Measurements from ENCODE around the gene ASF1A. TPM values are rescaled to one million over a fixed set of nuclear protein-coding genes. Genes with fewer than 3 reads are reported as not detected.

The ASF1A gene
- total RNA-seq, 1 experiment from 2014 or later: 17.2 TPM

DNA sequence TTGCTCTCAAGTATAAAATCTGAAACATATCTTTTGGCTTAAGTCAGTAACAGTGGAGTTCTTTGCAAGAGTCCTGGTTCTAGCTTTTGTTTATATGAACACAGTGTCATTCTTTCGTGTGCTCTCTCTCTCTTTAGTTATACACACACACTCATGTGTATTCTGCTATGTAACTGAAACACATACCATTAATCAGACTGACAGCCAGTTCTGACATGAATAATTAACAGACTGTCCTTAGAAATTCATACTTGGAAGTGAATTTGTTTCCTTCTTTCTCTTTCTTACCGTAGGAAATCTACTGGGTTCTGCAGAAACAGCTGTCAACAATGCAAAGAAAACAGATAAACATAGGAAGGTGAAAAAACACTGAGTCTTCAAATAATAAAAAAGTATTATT is 38.5 kb downstream of the ASF1A start:
- Mint-ChIP-seq H3K27ac (ENCODE audit: unreplicated experiment) (peak overlapping the region; percentile 42), H3K36me3 (ENCODE audit: insufficient read depth, unreplicated experiment) (peaks cover 36% of the 10 kb centered on the region), H3K9me3 (ENCODE audit: low read depth, unreplicated experiment) (peaks cover 2% of the 10 kb centered on the region), H3K4me1 (ENCODE audit: low read depth, unreplicated experiment) (peaks cover 30% of the 10 kb centered on the region), H3K27me3 (ENCODE audit: unreplicated experiment) (no peaks in the 10 kb centered on the region), H3K4me3 (ENCODE audit: low read depth, unreplicated experiment) (peak overlapping the region; percentile 86)
- TF ChIP-seq, protein P1, sequence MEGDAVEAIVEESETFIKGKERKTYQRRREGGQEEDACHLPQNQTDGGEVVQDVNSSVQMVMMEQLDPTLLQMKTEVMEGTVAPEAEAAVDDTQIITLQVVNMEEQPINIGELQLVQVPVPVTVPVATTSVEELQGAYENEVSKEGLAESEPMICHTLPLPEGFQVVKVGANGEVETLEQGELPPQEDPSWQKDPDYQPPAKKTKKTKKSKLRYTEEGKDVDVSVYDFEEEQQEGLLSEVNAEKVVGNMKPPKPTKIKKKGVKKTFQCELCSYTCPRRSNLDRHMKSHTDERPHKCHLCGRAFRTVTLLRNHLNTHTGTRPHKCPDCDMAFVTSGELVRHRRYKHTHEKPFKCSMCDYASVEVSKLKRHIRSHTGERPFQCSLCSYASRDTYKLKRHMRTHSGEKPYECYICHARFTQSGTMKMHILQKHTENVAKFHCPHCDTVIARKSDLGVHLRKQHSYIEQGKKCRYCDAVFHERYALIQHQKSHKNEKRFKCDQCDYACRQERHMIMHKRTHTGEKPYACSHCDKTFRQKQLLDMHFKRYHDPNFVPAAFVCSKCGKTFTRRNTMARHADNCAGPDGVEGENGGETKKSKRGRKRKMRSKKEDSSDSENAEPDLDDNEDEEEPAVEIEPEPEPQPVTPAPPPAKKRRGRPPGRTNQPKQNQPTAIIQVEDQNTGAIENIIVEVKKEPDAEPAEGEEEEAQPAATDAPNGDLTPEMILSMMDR (IDR thresholded peaks at IDR 0.05; ENCODE audit: unreplicated experiment): no peak
- intact Hi-C loops (cut with micrococcal nuclease; ENCODE audit: unreplicated experiment): loop anchor here (5.0 kb wide), 1 partner anchor 35 kb away; no protein-coding TSS in a partner anchor
- no TSS peak for BruUV-seq (replicated peaks)
- no peak for DNase-seq
- CTCF ChIA-PET: no interaction called here

DNA sequence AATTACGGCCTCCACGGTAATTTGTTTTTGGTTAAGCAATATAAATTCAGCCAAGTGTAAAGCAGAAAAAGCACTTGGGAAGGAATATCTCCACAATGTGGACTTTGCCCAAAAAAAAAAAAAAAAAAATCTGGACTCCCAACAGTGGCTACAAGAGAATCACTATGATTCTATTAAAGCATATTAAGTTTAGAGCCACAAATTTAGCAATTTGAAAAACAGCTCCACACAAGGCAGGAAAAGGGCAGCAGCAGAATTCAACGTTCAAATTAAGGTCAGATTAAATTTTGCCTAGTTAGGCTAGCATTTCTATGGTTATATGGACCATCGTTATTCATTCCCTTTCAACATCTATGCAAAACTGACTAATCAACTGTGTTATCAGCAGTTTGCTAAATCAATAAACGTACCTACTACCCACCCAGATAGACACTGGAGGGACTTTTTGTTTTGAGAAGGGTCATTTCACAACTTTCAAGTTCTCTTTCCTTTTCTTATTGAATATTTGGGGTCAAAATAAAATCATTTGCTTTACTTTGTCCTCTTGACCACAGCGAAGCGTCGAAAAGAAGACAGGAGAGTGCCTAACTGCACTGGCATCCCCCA is 40.0 kb downstream of the ASF1A start:
- Mint-ChIP-seq H3K4me3 (ENCODE audit: low read depth, unreplicated experiment) (peak overlapping the region; percentile 86), H3K27ac (ENCODE audit: unreplicated experiment) (peak overlapping the region; percentile 42), H3K36me3 (ENCODE audit: insufficient read depth, unreplicated experiment) (peaks cover 31% of the 10 kb centered on the region), H3K4me1 (ENCODE audit: low read depth, unreplicated experiment) (peaks cover 30% of the 10 kb centered on the region), H3K27me3 (ENCODE audit: unreplicated experiment) (no peaks in the 10 kb centered on the region), H3K9me3 (ENCODE audit: low read depth, unreplicated experiment) (peaks cover 2% of the 10 kb centered on the region)
- TF ChIP-seq, protein P1 (IDR thresholded peaks at IDR 0.05; ENCODE audit: unreplicated experiment): no peak
- intact Hi-C loops (cut with micrococcal nuclease; ENCODE audit: unreplicated experiment): loop anchor here (5.0 kb wide), 1 partner anchor 37 kb away; no protein-coding TSS in a partner anchor
- CTCF ChIA-PET: no interaction called here
- TSS peak; percentile 34 for BruUV-seq (replicated peaks)
- no peak for DNase-seq

DNA sequence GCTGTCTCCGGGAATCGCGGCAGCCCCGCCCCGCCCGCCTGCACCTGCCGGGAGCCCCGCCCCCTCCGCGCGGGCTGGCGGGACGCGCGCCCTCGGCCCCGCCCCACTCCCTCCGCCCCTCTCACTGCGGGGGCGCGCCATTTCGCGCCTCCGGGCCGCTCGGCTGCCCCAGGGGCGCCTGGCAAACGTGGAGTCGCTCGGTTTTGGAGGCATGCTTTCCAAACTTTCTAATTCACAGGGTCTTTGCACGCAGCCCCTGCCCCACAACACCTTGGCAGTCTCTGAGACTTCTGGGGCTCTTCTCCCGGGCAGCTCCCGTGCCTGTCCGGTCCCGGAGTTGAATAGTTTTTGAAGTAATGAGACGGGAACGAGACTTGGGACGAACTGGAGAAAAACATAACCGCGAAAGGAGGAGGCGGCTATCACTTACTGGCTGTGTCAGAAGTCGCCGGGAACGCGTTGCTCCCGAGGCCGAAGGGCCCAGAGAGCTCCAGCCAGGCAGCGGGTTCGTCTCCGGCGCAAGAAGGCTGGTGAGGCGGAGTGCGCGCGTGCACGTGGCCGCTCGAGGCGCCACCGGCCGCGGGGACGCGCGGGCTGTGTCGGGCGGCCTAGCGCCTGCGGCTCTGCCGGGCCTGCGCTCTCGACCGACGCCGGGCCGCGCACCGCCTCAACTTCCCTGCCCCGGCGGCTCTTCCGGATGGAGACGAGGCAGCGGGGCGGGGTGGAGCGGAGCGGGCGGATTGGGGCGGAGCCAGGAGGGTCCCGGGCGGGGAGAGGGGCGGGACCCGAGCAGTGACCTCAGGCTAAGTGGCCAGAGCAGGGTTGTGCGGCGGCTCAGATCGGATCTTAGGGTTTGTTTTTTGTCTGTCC is 40.7 kb downstream of the ASF1A start, which contains the start of gene MCM9:
Gene MCM9 (minus strand): TSS at position 699 of the 870 bp plus-strand sequence. CDS start 3,436 bp downstream, outside the sequence.
- H3K4me1 Mint-ChIP-seq (ENCODE audit: low read depth, unreplicated experiment): peaks cover 30% of the 10 kb centered on the region
- H3K27me3 Mint-ChIP-seq (ENCODE audit: unreplicated experiment): no peaks in the 10 kb centered on the region
- intact Hi-C loops (cut with micrococcal nuclease; ENCODE audit: unreplicated experiment): loop anchor here (5.0 kb wide), 1 partner anchor 37 kb away; no protein-coding TSS in a partner anchor
- TF ChIP-seq, protein P1 (IDR thresholded peaks at IDR 0.05; ENCODE audit: unreplicated experiment): no peak
- peaks cover 2% of the 10 kb centered on the region for H3K9me3 Mint-ChIP-seq (ENCODE audit: low read depth, unreplicated experiment)
- H3K4me3 Mint-ChIP-seq (ENCODE audit: low read depth, unreplicated experiment): peak within 1 kb of the TSS; percentile 86
- peak; percentile 91 for DNase-seq
- CTCF ChIA-PET: no interaction called here
- peaks cover 31% of the 10 kb centered on the region for H3K36me3 Mint-ChIP-seq (ENCODE audit: insufficient read depth, unreplicated experiment)
- H3K27ac Mint-ChIP-seq (ENCODE audit: unreplicated experiment): peak within 1 kb of the TSS; percentile 62
- no TSS peak for BruUV-seq (replicated peaks)

DNA sequence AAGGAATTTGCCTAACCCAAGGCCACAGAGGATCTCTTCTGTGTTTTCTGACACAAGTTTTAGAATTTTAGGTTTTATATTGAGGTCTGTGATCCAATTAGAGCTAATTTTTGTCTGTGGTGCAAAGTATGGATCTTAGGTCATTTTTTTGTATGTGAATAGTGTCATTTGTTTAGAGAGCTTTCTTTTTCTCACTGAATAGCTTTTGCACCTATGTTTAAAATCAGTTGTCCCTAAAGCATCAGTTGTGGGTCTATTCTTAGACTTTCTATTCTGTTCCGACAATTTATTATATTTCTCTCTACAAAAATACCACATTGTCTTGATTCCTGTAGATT is 41.3 kb downstream of the ASF1A start:
- Mint-ChIP-seq H3K4me1 (ENCODE audit: low read depth, unreplicated experiment) (peaks cover 30% of the 10 kb centered on the region), H3K27ac (ENCODE audit: unreplicated experiment) (peak overlapping the region; percentile 62), H3K36me3 (ENCODE audit: insufficient read depth, unreplicated experiment) (peaks cover 31% of the 10 kb centered on the region), H3K4me3 (ENCODE audit: low read depth, unreplicated experiment) (peak overlapping the region; percentile 86), H3K9me3 (ENCODE audit: low read depth, unreplicated experiment) (peaks cover 2% of the 10 kb centered on the region), H3K27me3 (ENCODE audit: unreplicated experiment) (no peaks in the 10 kb centered on the region)
- DNase-seq: no peak
- BruUV-seq (replicated peaks): no TSS peak
- TF ChIP-seq, protein P1 (IDR thresholded peaks at IDR 0.05; ENCODE audit: unreplicated experiment): no peak
- intact Hi-C loops (cut with micrococcal nuclease; ENCODE audit: unreplicated experiment): no loop called here
- CTCF ChIA-PET: no interaction called here
